ENCODE results near the gene WNT9A. TPM values are rescaled to one million over a fixed set of nuclear protein-coding genes. Genes with fewer than 3 reads are reported as not detected.

WNT9A gene
- total and polyA plus RNA-seq, 9 of the 15 experiments (the other 6 are each of a cell fraction or from before 2014, with no cell fraction given) = 0.04 to 0.17 (median 0.10) TPM; not detected in 4

DNA sequence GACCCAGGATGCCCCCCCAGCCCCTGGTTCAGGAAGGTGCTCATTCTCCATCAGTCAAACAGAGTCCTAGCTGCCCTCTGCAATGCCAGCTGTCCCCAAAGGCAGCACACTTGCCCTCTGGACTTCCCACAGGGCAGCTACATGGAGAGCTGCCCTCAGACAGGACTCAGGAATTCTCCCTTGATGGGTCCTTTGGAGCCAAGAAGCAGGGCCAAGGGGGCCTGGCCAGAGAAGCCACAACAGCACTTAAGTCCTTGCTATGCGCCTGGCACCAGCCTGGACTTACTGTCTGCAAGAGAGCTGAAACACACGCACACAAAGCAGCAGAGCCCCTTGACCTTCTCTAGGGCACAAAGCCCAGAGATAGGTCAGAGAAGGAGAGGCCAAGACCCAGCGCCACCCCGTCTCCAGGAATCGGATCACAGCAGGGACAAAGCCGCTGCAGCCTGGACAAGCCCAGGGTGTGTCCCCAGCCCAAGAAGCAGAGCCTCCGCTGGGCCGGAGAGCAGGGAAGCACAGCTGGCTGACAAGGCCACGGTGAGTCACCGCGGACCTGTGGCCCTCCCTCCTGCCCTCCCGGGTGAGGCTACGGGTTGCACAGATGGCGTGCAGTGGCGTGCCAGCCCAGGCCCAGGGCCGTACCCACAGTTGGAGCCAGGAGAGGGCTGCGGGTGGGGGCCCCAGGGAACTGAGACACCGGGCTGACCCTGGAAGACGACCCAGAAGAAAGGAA, 1.7 kb downstream of the WNT9A start:
- Histone ChIP-seq H3K79me2 (ENCODE audit: control insufficient read depth, insufficient read depth, low read length) (no peaks in the 10 kb centered on the region), H3K9me3 (replicated peaks; ENCODE audit: control insufficient read depth, insufficient read depth, low read depth, low read length) (no peaks in the 10 kb centered on the region), H2AFZ (ENCODE audit: low read depth, low read length) (no peak overlapping the region), H3K27me3 (ENCODE audit: control insufficient read depth in 2 of 2, insufficient read depth in 2 of 2, low read length in 2 of 2) (peaks cover 13 to 86% of the 10 kb centered on the region in 2 experiments), H3K4me1 (replicated peaks in 1 of 2; ENCODE audit: control insufficient read depth in 2 of 2, insufficient read depth in 2 of 2, low read length in 2 of 2) (peaks cover 2 to 52% of the 10 kb centered on the region in 2 experiments; a peak in 4 of 5 replicates), H3K36me3 (ENCODE audit: control insufficient read depth, insufficient read depth, low read length) (no peaks in the 10 kb centered on the region), H3K9me1 (ENCODE audit: control insufficient read depth, insufficient read depth, low read length) (no peaks in the 10 kb centered on the region), H3K4me2 (ENCODE audit: insufficient read depth, low read length) (no peak overlapping the region), H3K4me3 (no peak overlapping the region), H4K20me1 (replicated peaks; ENCODE audit: control insufficient read depth, insufficient read depth, low read length) (peaks cover 19% of the 10 kb centered on the region), H3K9ac (ENCODE audit: insufficient read depth in 1 of 2, low read depth in 2 of 2, low read length in 2 of 2) (no peak overlapping the region), H3K27ac (ENCODE audit: extremely low read depth, low read depth, low read length) (no peak overlapping the region)
- in situ Hi-C loops (cut with MboI) (no loop called here), intact Hi-C loops (cut with micrococcal nuclease) (loop anchor here (1.0 to 10.0 kb wide), 4 partner anchors 97 to 491 kb away; no protein-coding TSS in a partner anchor)
- ChIA-PET POLR2A (interaction anchor here (0.6 to 0.7 kb wide), 3 partner anchors 14 to 336 kb away, joined by 3 to 4 read pairs (median 3); no protein-coding TSS in a partner anchor), CTCF (ENCODE audit: low intra/inter-chr PET ratio) (interaction anchor here (1.3 to 2.9 kb wide), 3 partner anchors 183 to 497 kb away, joined by 4 to 25 read pairs (median 21); no protein-coding TSS in a partner anchor)
- no TSS peak for BruUV-seq (replicated peaks)
- peak; percentile 7 for ATAC-seq
- peak; percentile 69 for FAIRE-seq
- 7% methylated on average over 19 of the region's 19 CpGs for whole genome bisulfite sequencing (ENCODE audit: insufficient coverage, low coverage, missing lambda C conversion rate)
- peak in 3 of 4 experiments; percentile 42 to 43 (median 43) for DNase-seq (ENCODE audit: extremely low read depth in 1 of 4, low spot score in 3 of 4)
- TF ChIP-seq NFIX (CRISPR knock-in tag; IDR thresholded peaks at IDR 0.05; ENCODE audit: low read depth) (no peak), ZNF197 (CRISPR knock-in tag; IDR thresholded peaks at IDR 0.05; ENCODE audit: low read depth) (no peak), BCOR (IDR thresholded peaks at IDR 0.05) (0 out of 2 replicates have a peak, but pooled peaks have one; percentile 26), FOXK1 (CRISPR knock-in tag; IDR thresholded peaks at IDR 0.05; ENCODE audit: borderline replicate concordance) (peak; percentile 45; the same call in 1 of the 2 replicates), FOSL1 (tag; conservative IDR thresholded peaks at IDR 0.05) (peak; percentile 49; the same call in 1 of the 2 replicates), ZBTB33 (CRISPR knock-in tag; IDR thresholded peaks at IDR 0.05) (peak; percentile 51), ZNF431 (CRISPR knock-in tag; IDR thresholded peaks at IDR 0.05) (no peak), STAG1 (CRISPR knock-in tag; IDR thresholded peaks at IDR 0.05; ENCODE audit: borderline replicate concordance) (0 out of 2 replicates have a peak, but pooled peaks have one; percentile 9), ZBTB49 (CRISPR knock-in tag; IDR thresholded peaks at IDR 0.05; ENCODE audit: borderline replicate concordance) (no peak), MYNN (IDR thresholded peaks at IDR 0.05) (no peak), MYNN (CRISPR knock-in tag; IDR thresholded peaks at IDR 0.05) (no peak), JUND (IDR thresholded peaks at IDR 0.05; ENCODE audit: borderline replicate concordance, low read depth, low read length) (peak; percentile 62; the same call in 1 of the 2 replicates), JUND (tag; IDR thresholded peaks at IDR 0.05; ENCODE audit: borderline replicate concordance, low read depth, low read length) (no peak), ZBTB2 (IDR thresholded peaks at IDR 0.05) (0 out of 2 replicates have a peak, but pooled peaks have one; percentile 19)
